GM12878 (cell line): ENCODE data around the gene CD63. TPM values are rescaled to one million over a fixed set of nuclear protein-coding genes. Genes with fewer than 3 reads are reported as not detected.
A peak's percentile ranks its signal among the peaks of the same experiment; 100 is the strongest.

ENCODE experiments used
- ATAC-seq: fragments of 200-7000 bp; cut with Tn5 transposase; 3 replicates; pipeline ENCODE4 v1.9.1; 2020; ENCODE audit warnings: mild to moderate bottlenecking, moderate library complexity
- BruUV-seq: library from RNA; stranded (reverse); fragments of 400-500 nt; replicated peaks from 2 replicates; lab custom pipeline; 2021; lab: Mats Ljungman, UMichigan
- CTCF ChIA-PET: fragments of 300-600 bp; sonication (Branson Sonifier 250); formaldehyde crosslinking; extraction: SDS; loops from one replicate; lab custom pipeline; 2021; ENCODE audit warnings: inconsistent platforms; lab: Yijun Ruan, JAX
- POLR2A ChIA-PET: fragments of 350-600 bp; formaldehyde crosslinking; extraction: SDS; loops from one replicate; lab custom pipeline; 2021; ENCODE audit warnings: inconsistent platforms; lab: Charles Lee
- RAD21 ChIA-PET: fragments of 300-600 bp; sonication (Branson Sonifier 250); formaldehyde crosslinking; loops from one replicate; lab custom pipeline; 2023; ENCODE audit warnings: antibody characterized with exemption; ENCODE audit not compliant: unreplicated experiment; lab: Charles Lee
- SMC1A ChIA-PET: fragments of 300-600 bp; sonication (Branson Sonifier 250); formaldehyde crosslinking; loops from one replicate; lab custom pipeline; 2023; ENCODE audit not compliant: unreplicated experiment, uncharacterized antibody; lab: Charles Lee
- DNase-seq: peaks from one replicate; pipeline ENCODE4 v3.0.0-alpha.2; 2011; ENCODE audit warnings: low read depth, low spot score
- FAIRE-seq: peaks from 3 replicates; lab custom pipeline; 2011; peaks lifted over from hg19 to GRCh38; lab: Jason Lieb, UNC
- H2AFZ ChIP-seq: 2 replicates; pipeline ENCODE4 v1.6.0; 2011; ENCODE audit warnings: low read depth, low read length, control low read depth; ENCODE audit not compliant: control insufficient read depth
- H3K27ac ChIP-seq: 2 replicates; pipeline ENCODE4 v1.5.1; 2011; ENCODE audit warnings: control low read depth; ENCODE audit not compliant: control insufficient read depth, insufficient read depth
- H3K27me3 ChIP-seq, 2 experiments: replicated peaks in 1 of 2; 2 replicates each; pipeline versions ENCODE4 v1.6.0 to v1.6.1; 2011; ENCODE audit warnings: low read length in 1 of 2; ENCODE audit not compliant: control insufficient read depth in 2 of 2, insufficient read depth in 2 of 2
- H3K36me3 ChIP-seq, 2 experiments: 2 replicates each; pipeline ENCODE4 v1.5.1; 2011; ENCODE audit warnings: low read length in 1 of 2; ENCODE audit not compliant: control insufficient read depth in 2 of 2, insufficient read depth in 2 of 2
- H3K4me1 ChIP-seq: 2 replicates; pipeline ENCODE4 v1.6.1; 2011; ENCODE audit warnings: mild to moderate bottlenecking, low read length, moderate library complexity, mixed read lengths; ENCODE audit not compliant: control insufficient read depth, insufficient read depth
- H3K4me2 ChIP-seq: 2 replicates; pipeline ENCODE4 v1.6.0; 2011; ENCODE audit warnings: control low read depth; ENCODE audit not compliant: control insufficient read depth, insufficient read depth
- H3K4me3 ChIP-seq: fragments of 200-600 bp; sonication (generic); 2 replicates; pipeline ENCODE4 v1.5.1; 2016
- H3K79me2 ChIP-seq: 2 replicates; pipeline ENCODE4 v1.6.0; 2011; ENCODE audit warnings: low read length; ENCODE audit not compliant: control insufficient read depth, insufficient read depth
- H3K9ac ChIP-seq: 2 replicates; pipeline ENCODE4 v1.8.0; 2011; ENCODE audit warnings: low read length, control low read depth, mixed read lengths; ENCODE audit not compliant: control insufficient read depth, insufficient read depth
- H3K9me3 ChIP-seq: replicated peaks from 3 replicates; pipeline ENCODE4 v1.5.1; 2011; ENCODE audit warnings: mild to moderate bottlenecking, low read length; ENCODE audit not compliant: control insufficient read depth, insufficient read depth
- H4K20me1 ChIP-seq: 2 replicates; pipeline ENCODE4 v1.6.0; 2011; ENCODE audit not compliant: control insufficient read depth, insufficient read depth
- BCL11A ChIP-seq: IDR thresholded peaks from 2 replicates; pipeline ENCODE4 v1.6.1; 2011; ENCODE audit warnings: low read depth, low read length
- BRCA1 ChIP-seq: IDR thresholded peaks from 2 replicates; pipeline ENCODE4 v1.6.1; 2011; ENCODE audit warnings: low read depth, low read length, improper control_type of control experiment
- CBX3 ChIP-seq: fragments of 200-600 bp; sonication (generic); IDR thresholded peaks from 2 replicates; pipeline ENCODE4 v1.6.1; 2016; ENCODE audit warnings: low read depth, borderline replicate concordance
- DPF2 ChIP-seq: fragments of 450-650 bp; IDR thresholded peaks from 2 replicates; pipeline ENCODE4 v1.6.1; 2017; ENCODE audit warnings: mild to moderate bottlenecking
- EED ChIP-seq: sonication (generic); IDR thresholded peaks from 2 replicates; pipeline ENCODE4 v1.6.1; 2016; ENCODE audit warnings: antibody characterized with exemption, low read depth
- EGR1 ChIP-seq, 2 experiments: IDR thresholded peaks; 1 replicate in 1 of 2; 2 replicates in 1 of 2; pipeline ENCODE4 v1.6.1; 2011 to 2012; ENCODE audit warnings: low read depth in 2 of 2, low read length in 2 of 2, borderline replicate concordance in 1 of 2, mild to moderate bottlenecking in 1 of 2, moderate library complexity in 1 of 2
- ELK1 ChIP-seq: IDR thresholded peaks from 2 replicates; pipeline ENCODE4 v1.6.1; 2012; ENCODE audit warnings: low read depth, low read length, improper control_type of control experiment
- ESRRA ChIP-seq: IDR thresholded peaks from 2 replicates; pipeline ENCODE4 v1.6.1; 2012; ENCODE audit warnings: mild to moderate bottlenecking, low read length, improper control_type of control experiment
- IKZF1 ChIP-seq: fragments of 450-650 bp; conservative IDR thresholded peaks from 2 replicates; pipeline ENCODE4 v1.6.1; 2017; ENCODE audit warnings: antibody characterized with exemption, mild to moderate bottlenecking
- IKZF2 ChIP-seq, 2 experiments: fragments of 450-650 bp; IDR thresholded peaks; 2 replicates each; pipeline ENCODE4 v1.6.1; 2017; ENCODE audit warnings: mild to moderate bottlenecking in 2 of 2, moderate library complexity in 2 of 2
- NR2F1 ChIP-seq: fragments of 450-650 bp; conservative IDR thresholded peaks from 2 replicates; pipeline ENCODE4 v1.6.1; 2017; ENCODE audit warnings: mild to moderate bottlenecking
- PAX5 ChIP-seq: IDR thresholded peaks from 2 replicates; pipeline ENCODE4 v1.6.1; 2011; ENCODE audit warnings: low read depth, low read length, borderline replicate concordance
- PKNOX1 ChIP-seq: fragments of 450-650 bp; IDR thresholded peaks from 2 replicates; pipeline ENCODE4 v1.6.1; 2016; ENCODE audit warnings: mild to moderate bottlenecking
- POLR2AphosphoS5 ChIP-seq: IDR thresholded peaks from 2 replicates; pipeline ENCODE4 v1.6.1; 2011; ENCODE audit warnings: mild to moderate bottlenecking, low read length, inconsistent platforms
- RFX5 ChIP-seq: IDR thresholded peaks from 2 replicates; pipeline ENCODE4 v1.6.1; 2011; ENCODE audit warnings: low read depth, low read length, improper control_type of control experiment
- SMARCA5 ChIP-seq: fragments of 450-650 bp; IDR thresholded peaks from 2 replicates; pipeline ENCODE4 v1.6.1; 2017; ENCODE audit warnings: mild to moderate bottlenecking
- SMC3 ChIP-seq: IDR thresholded peaks from 2 replicates; pipeline ENCODE4 v1.6.1; 2011; ENCODE audit warnings: low read length, improper control_type of control experiment, borderline replicate concordance
- TBL1XR1 ChIP-seq: IDR thresholded peaks from 2 replicates; pipeline ENCODE4 v1.6.1; 2012; ENCODE audit warnings: low read depth, low read length, improper control_type of control experiment
- TCF7 ChIP-seq: IDR thresholded peaks from 2 replicates; pipeline ENCODE4 v1.6.1; 2014; ENCODE audit warnings: antibody characterized with exemption, borderline replicate concordance
- ZNF217 ChIP-seq: fragments of 450-650 bp; IDR thresholded peaks from 2 replicates; pipeline ENCODE4 v1.6.1; 2017; ENCODE audit warnings: antibody characterized with exemption, mild to moderate bottlenecking
- ZNF622 ChIP-seq: fragments of 450-650 bp; IDR thresholded peaks from 2 replicates; pipeline ENCODE4 v1.6.1; 2017; ENCODE audit warnings: mild to moderate bottlenecking, inconsistent platforms
- WGBS: methylation state at CpG from one replicate; pipeline ENCODE4 v1.1.6; 2016; ENCODE audit warnings: low lambda C conversion rate; ENCODE audit not compliant: insufficient replicate concordance, insufficient coverage; ENCODE audit errors: missing lambda C conversion rate; 5-methylcytosine and 5-hydroxymethylcytosine counted together
- in situ Hi-C: fragments of 300-500 bp; cut with MboI; formaldehyde crosslinking; loops from 9 replicates; pipeline ENCODE4 v1.14.3; 2018; ENCODE audit warnings: mixed read lengths
- intact Hi-C: fragments of 100-400 bp; cut with micrococcal nuclease; formaldehyde crosslinking; loops from one replicate; pipeline ENCODE4 v1.14.2; 2022; ENCODE audit not compliant: unreplicated experiment
- polyA plus RNA-seq, 11 experiments: library from polyadenylated mRNA; depleted of rRNA in 4 of 11; unstranded in 6 of 11; stranded (reverse) in 5 of 11; fragments of >200 nt; fragmentation: Nextera tagmentation in 4 of 11; fragmentation: Illumina TruSeq in 1 of 11; extraction: Ambion mirVana in 4 of 11; extraction: Trizol in 1 of 11; gene quantifications; 1 replicate in 1 of 11; 2 replicates in 10 of 11; pipeline versions ENCODE4 v1.2.1 to v1.2.3, GENCODE V29; 2011 to 2016; ENCODE audit warnings: inconsistent platforms in 2 of 11, missing spikeins in 2 of 11, low read depth in 1 of 11
- total RNA-seq, 4 experiments: library from RNA; depleted of rRNA in 3 of 4; stranded (reverse); fragments of >200 nt in 3 of 4; fragmentation: Illumina TruSeq in 1 of 4; extraction: Trizol in 1 of 4; gene quantifications; 2 replicates each; pipeline versions ENCODE4 v1.2.1 to v1.2.3, GENCODE V29; 2013 to 2021
- TF ChIP-seq, protein P1 (sequence below): IDR thresholded peaks from 2 replicates; pipeline ENCODE4 v1.6.1; 2011; ENCODE audit warnings: low read depth, low read length, improper control_type of control experiment, borderline replicate concordance

CD63 gene
- total and polyA plus RNA-seq, 10 of the 15 experiments (the other 5 are each of a cell fraction or from before 2014, with no cell fraction given), result 147 to 220 (median 183) TPM

- Histone ChIP-seq H4K20me1 (no peaks in the 10 kb centered on the region), H3K9ac (peak overlapping the region; percentile 49; the same call in 1 of the 2 replicates), H3K4me2 (peak overlapping the region; percentile 71), H3K9me3 (no peaks in the 10 kb centered on the region), H3K4me3 (peak overlapping the region; percentile 79), H3K4me1 (peaks cover 5% of the 10 kb centered on the region), H3K79me2 (peaks cover 2% of the 10 kb centered on the region), H3K27ac (peak overlapping the region; percentile 7; the same call in 1 of the 2 replicates), H3K27me3 (no peaks in the 10 kb centered on the region), H2AFZ (peak overlapping the region; percentile 73), H3K36me3 (peaks cover under 1% of the 10 kb centered on the region in 2 experiments; a peak in 1 of 4 replicates)
- DNase-seq (no peak), FAIRE-seq (no peak), ATAC-seq (peak; percentile 68)
- intact Hi-C loops (no loop called here), in situ Hi-C loops (no loop called here)
- RAD21 ChIA-PET, result interaction anchor here (0.6 to 2.9 kb wide), 17 partner anchors 14 to 446 kb away, joined by 3 to 12 read pairs (median 4); partner anchors contain the start of genes CD63, DNAJC14, ORMDL2 and PYM1
- CTCF ChIA-PET, result interaction anchor here (0.6 to 5.0 kb wide), 17 partner anchors 11 to 294 kb away, joined by 3 to 32 read pairs (median 4); partner anchors contain the start of genes CD63, DNAJC14, ORMDL2 and PYM1
- BruUV-seq, result no TSS peak
- WGBS, result 2% methylated on average over 63 of the region's 73 CpGs
- SMC1A ChIA-PET, result interaction anchor here (0.6 to 4.4 kb wide), 13 partner anchors 10 to 479 kb away, joined by 3 to 21 read pairs (median 4); partner anchors contain the start of genes DNAJC14, ORMDL2, PYM1 and RAB5B
- POLR2A ChIA-PET, result interaction anchor here (0.6 to 5.7 kb wide), 18 partner anchors 11 to 478 kb away, joined by 3 to 38 read pairs (median 4); partner anchors contain the start of genes CD63, DNAJC14, ORMDL2 and PYM1
- 0 out of 2 replicates have a peak, but pooled peaks have one; percentile 45 for TF ChIP-seq ZNF217
- TF ChIP-seq TBL1XR1, result no peak
- no peak for TF ChIP-seq ELK1
- TF ChIP-seq TCF7, result no peak
- no peak for TF ChIP-seq EGR1 (IDR thresholded peaks at IDR 0.05; ENCODE audit: borderline replicate concordance in 1 of 2, low read depth in 2 of 2, low read length in 2 of 2)
- TF ChIP-seq POLR2AphosphoS5, result no peak
- TF ChIP-seq ZNF622, result no peak
- no peak for TF ChIP-seq SMC3
- no peak; the same call in 1 of the 2 replicates for TF ChIP-seq PAX5
- no peak for TF ChIP-seq EED
- TF ChIP-seq IKZF1, result peak; percentile 42
- no peak for TF ChIP-seq CBX3
- TF ChIP-seq BCL11A, result no peak
- TF ChIP-seq IKZF2 (IDR thresholded peaks at IDR 0.05), result no peak
- TF ChIP-seq, protein P1, sequence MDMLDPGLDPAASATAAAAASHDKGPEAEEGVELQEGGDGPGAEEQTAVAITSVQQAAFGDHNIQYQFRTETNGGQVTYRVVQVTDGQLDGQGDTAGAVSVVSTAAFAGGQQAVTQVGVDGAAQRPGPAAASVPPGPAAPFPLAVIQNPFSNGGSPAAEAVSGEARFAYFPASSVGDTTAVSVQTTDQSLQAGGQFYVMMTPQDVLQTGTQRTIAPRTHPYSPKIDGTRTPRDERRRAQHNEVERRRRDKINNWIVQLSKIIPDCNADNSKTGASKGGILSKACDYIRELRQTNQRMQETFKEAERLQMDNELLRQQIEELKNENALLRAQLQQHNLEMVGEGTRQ, result no peak
- no peak for TF ChIP-seq BRCA1
- TF ChIP-seq SMARCA5, result peak; percentile 78
- peak; percentile 29; the same call in 1 of the 2 replicates for TF ChIP-seq DPF2
- TF ChIP-seq RFX5, result no peak
- no peak for TF ChIP-seq ESRRA
- 0 out of 2 replicates have a peak, but pooled peaks have one; percentile 22 for TF ChIP-seq NR2F1
- no peak for TF ChIP-seq PKNOX1
Observed at GRCh38 chr12:55743406-55744339, 14.9 kb upstream of the CD63 start.
